ENCODE data around the gene ARID5B. TPM values are rescaled to one million over a fixed set of nuclear protein-coding genes. Genes with fewer than 3 reads are reported as not detected.
"Not testable (repeated sequence)": the region's sequence is repeated elsewhere in the genome, so short reads cannot be mapped to it uniquely, and the experiment has no call there.

Gene ARID5B
- total RNA-seq, 4 donors from 2014 or later, result 17.7 to 54.6 (median 34.8) TPM

DNA sequence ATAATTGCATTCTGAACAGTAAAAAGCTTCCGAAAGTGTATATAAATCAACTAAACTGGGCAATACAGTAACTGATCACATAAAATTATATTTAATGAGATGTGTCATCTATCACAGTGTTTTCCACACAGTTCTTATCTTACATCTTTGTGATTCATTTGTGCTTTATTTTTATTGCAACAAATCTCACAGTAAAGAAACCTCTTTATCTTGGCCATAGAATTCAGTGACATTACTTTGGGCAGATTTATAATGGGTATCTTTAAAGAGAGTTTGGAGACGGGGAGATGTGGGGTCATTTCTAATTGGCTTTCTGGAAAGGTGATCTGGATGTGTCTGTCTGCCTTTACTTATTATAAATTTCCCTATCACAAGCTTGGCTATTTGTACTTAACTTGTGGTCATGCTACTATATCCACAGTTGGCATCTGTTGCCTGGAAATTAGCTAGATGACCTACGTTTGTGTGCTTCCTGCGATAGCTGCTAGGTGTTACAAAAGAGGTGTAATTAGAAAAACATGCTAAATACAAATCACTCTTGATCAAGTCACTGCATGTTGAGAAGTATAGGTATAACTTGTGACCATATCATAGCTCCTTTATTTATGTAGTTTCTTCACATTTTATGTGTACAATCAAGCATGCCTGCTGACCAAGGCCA is 123.8 kb downstream of the ARID5B start:
- no peaks in the 10 kb centered on the region for H3K9me3 ChIP-seq
- H3K27me3 ChIP-seq, result no peaks in the 10 kb centered on the region
- intact Hi-C loops (cut with DNase I; ENCODE audit: low total_unique reads) (no loop called here), in situ Hi-C loops (cut with MboI; ENCODE audit: low pct_ligation_motif_present in 1 of 4, low pct_unique_long_range_greater_than_20kb in 1 of 4, low sequenced_read_pairs in 3 of 4) (no loop called here)
- peaks cover 13 to 37% (median 16%) of the 10 kb centered on the region in 4 donors for H3K4me1 ChIP-seq
- no peaks in the 10 kb centered on the region for H3K36me3 ChIP-seq
- no peak for DNase-seq
- 55 to 61% methylated on average over 4 of the region's 4 CpGs for WGBS, 2 donors (ENCODE audit: low coverage in 1 of 2)
- TF ChIP-seq CTCF (IDR thresholded peaks at IDR 0.05) (no peak), EP300 (IDR thresholded peaks at IDR 0.05; ENCODE audit: low read depth) (no peak), POLR2AphosphoS5 (IDR thresholded peaks at IDR 0.05) (no peak), POLR2A (IDR thresholded peaks at IDR 0.05) (no peak)
- H3K27ac ChIP-seq, result peak overlapping the region in 3 of 4 donors; percentile 26 to 62 (median 61)
- H3K4me3 ChIP-seq, result no peak overlapping the region

GRCh38 chr10:62025901-62026879 is 124.7 kb downstream of the ARID5B start:
- 83 to 92% methylated on average over 3 to 4 of the region's 4 CpGs for WGBS, 2 donors (ENCODE audit: low coverage in 1 of 2)
- TF ChIP-seq POLR2AphosphoS5 (IDR thresholded peaks at IDR 0.05) (no peak), EP300 (IDR thresholded peaks at IDR 0.05; ENCODE audit: low read depth) (no peak), CTCF (IDR thresholded peaks at IDR 0.05) (no peak), POLR2A (IDR thresholded peaks at IDR 0.05) (no peak)
- no peak for DNase-seq

GRCh38 chr10:62027841-62028501 is 126.5 kb downstream of the ARID5B start:
- H3K27ac ChIP-seq, result peak overlapping the region in 1 of 4 donors; percentile 31
- DNase-seq, result no peak
- no peaks in the 10 kb centered on the region for H3K27me3 ChIP-seq
- peaks cover 0 to 26% (median 14%) of the 10 kb centered on the region in 4 donors for H3K4me1 ChIP-seq
- no peaks in the 10 kb centered on the region for H3K36me3 ChIP-seq
- no peak overlapping the region for H3K4me3 ChIP-seq
- no peak for TF ChIP-seq POLR2A (IDR thresholded peaks at IDR 0.05)
- TF ChIP-seq CTCF (IDR thresholded peaks at IDR 0.05), result no peak
- no peak for TF ChIP-seq EP300 (IDR thresholded peaks at IDR 0.05; ENCODE audit: low read depth)
- WGBS, 2 donors (ENCODE audit: low coverage in 1 of 2), result 78 to 90% methylated on average over 5 of the region's 5 CpGs
- in situ Hi-C loops (cut with MboI; ENCODE audit: low pct_ligation_motif_present in 1 of 4, low pct_unique_long_range_greater_than_20kb in 1 of 4, low sequenced_read_pairs in 3 of 4) (no loop called here), intact Hi-C loops (cut with DNase I; ENCODE audit: low total_unique reads) (no loop called here)
- H3K9me3 ChIP-seq, result no peaks in the 10 kb centered on the region

More at GRCh38 chr10:62025901-62026879, 124.7 kb downstream of the ARID5B start:
- intact Hi-C loops (cut with DNase I; ENCODE audit: low total_unique reads) (no loop called here), in situ Hi-C loops (cut with MboI; ENCODE audit: low pct_ligation_motif_present in 1 of 4, low pct_unique_long_range_greater_than_20kb in 1 of 4, low sequenced_read_pairs in 3 of 4) (no loop called here)
- Histone ChIP-seq H3K9me3 (no peaks in the 10 kb centered on the region), H3K27me3 (no peaks in the 10 kb centered on the region), H3K4me3 (no peak overlapping the region), H3K36me3 (no peaks in the 10 kb centered on the region), H3K27ac (no peak overlapping the region), H3K4me1 (peaks cover 9 to 33% (median 15%) of the 10 kb centered on the region in 4 donors)

- H3K27me3 ChIP-seq; in situ Hi-C loops (cut with MboI; ENCODE audit: low pct_ligation_motif_present in 1 of 4, low pct_unique_long_range_greater_than_20kb in 1 of 4, low sequenced_read_pairs in 3 of 4); intact Hi-C loops (cut with DNase I; ENCODE audit: low total_unique reads); H3K4me3 ChIP-seq; H3K9me3 ChIP-seq; DNase-seq; H3K36me3 ChIP-seq; H3K27ac ChIP-seq: not testable (repeated sequence)
- WGBS, 2 donors (ENCODE audit: low coverage in 1 of 2), result 80 to 85% methylated on average over 5 of the region's 5 CpGs
- peaks cover 0 to 28% (median 14%) of the 10 kb centered on the region in 4 donors for H3K4me1 ChIP-seq
Observed at GRCh38 chr10:62028502-62028842, 127.0 kb downstream of the ARID5B start.

All from transverse colon (tissue), 4 donors.